Rectal smooth muscle tissue (tissue), 1 donor: ENCODE results near the gene ITGB5.

Experiments used
- H3K27ac ChIP-seq: one replicate; pipeline ENCODE4 v1.7.0; 2013; ENCODE audit warnings: low read depth, low read length, inconsistent platforms
- H3K27me3 ChIP-seq: one replicate; pipeline ENCODE4 v1.7.0; 2013; ENCODE audit warnings: low read length; ENCODE audit not compliant: control insufficient read depth, insufficient read depth
- H3K36me3 ChIP-seq: one replicate; pipeline ENCODE4 v1.7.0; 2013; ENCODE audit warnings: low read length; ENCODE audit not compliant: control insufficient read depth, insufficient read depth
- H3K4me1 ChIP-seq: one replicate; pipeline ENCODE4 v1.7.0; 2013; ENCODE audit warnings: low read length; ENCODE audit not compliant: control insufficient read depth, insufficient read depth
- H3K4me3 ChIP-seq: one replicate; pipeline ENCODE4 v1.7.0; 2013; ENCODE audit warnings: low read length
- H3K9ac ChIP-seq: one replicate; pipeline ENCODE4 v1.7.0; 2013; ENCODE audit warnings: low read length

ITGB5 gene

DNA sequence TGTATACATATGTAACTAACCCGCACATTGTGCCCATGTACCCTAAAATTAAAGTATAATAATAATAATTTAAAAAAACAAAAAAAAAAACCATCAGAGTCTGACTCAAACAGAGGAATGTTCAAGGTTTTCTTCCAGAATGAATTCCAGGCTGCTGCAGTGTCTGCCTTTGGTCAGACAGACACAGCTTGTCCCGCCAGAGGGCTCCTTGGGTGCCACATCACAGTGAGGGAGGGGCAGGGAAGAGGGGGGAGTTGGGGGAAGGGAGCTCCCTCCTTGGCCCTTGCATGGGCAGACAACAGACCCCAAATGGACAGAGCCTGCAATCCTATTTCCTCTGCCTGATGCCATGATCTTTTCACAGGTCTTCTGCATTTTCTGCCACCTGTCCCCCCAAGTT lies 36.5 kb downstream of the ITGB5 start:
- Histone ChIP-seq H3K4me1 (peaks cover 2% of the 10 kb centered on the region), H3K4me3 (no peak overlapping the region), H3K27ac (no peak overlapping the region), H3K27me3 (no peaks in the 10 kb centered on the region), H3K9ac (no peak overlapping the region), H3K36me3 (no peaks in the 10 kb centered on the region)

DNA sequence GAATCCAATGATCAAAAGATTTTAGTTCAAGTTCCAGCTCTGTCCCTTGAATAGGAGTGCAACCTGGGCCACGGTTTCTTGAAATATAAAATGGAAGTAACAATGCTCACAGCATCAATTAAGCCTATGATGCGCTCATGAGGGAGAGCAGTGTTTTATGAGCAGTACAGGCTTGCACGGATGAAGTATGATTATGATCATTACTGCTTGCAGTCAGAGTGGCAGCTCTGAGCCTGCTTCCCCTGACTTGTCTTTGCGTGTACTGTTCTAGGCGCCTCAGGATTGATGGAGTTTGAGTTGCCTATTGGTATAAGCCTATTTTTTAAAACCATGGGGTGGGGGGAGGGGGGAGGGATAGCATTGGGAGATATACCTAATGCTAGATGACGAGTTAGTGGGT lies 37.0 kb downstream of the ITGB5 start:
- Histone ChIP-seq H3K36me3 (no peaks in the 10 kb centered on the region), H3K27me3 (no peaks in the 10 kb centered on the region), H3K4me1 (peaks cover 5% of the 10 kb centered on the region)

DNA sequence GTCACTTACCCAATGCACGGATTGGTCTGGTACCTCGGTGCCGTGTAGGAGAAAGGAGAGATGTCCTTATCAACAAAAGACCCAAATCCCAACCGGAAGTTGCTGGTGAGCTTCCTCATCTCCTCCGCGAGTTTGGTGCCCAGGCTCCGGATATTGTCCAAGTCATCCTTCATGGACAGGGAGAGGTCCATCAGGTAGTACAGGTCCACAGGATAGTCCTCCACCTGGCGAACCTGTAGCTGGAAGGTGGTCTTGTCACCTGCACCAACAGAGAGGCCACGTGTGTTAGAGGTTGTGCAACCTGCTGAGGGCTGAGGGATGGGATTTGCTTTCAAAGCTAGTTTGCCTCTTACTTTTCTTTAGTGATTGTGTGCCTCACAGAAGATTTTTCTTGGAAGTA lies 38.9 kb downstream of the ITGB5 start:
- H3K36me3 ChIP-seq: no peaks in the 10 kb centered on the region
- H3K4me3 ChIP-seq: no peak overlapping the region
- H3K4me1 ChIP-seq: peaks cover 12% of the 10 kb centered on the region
- H3K27me3 ChIP-seq: no peaks in the 10 kb centered on the region
- H3K27ac ChIP-seq: no peak overlapping the region
- H3K9ac ChIP-seq: no peak overlapping the region

More for the DNA sequence above, 37.0 kb downstream of the ITGB5 start:
- Histone ChIP-seq H3K9ac (no peak overlapping the region), H3K27ac (no peak overlapping the region), H3K4me3 (no peak overlapping the region)

DNA sequence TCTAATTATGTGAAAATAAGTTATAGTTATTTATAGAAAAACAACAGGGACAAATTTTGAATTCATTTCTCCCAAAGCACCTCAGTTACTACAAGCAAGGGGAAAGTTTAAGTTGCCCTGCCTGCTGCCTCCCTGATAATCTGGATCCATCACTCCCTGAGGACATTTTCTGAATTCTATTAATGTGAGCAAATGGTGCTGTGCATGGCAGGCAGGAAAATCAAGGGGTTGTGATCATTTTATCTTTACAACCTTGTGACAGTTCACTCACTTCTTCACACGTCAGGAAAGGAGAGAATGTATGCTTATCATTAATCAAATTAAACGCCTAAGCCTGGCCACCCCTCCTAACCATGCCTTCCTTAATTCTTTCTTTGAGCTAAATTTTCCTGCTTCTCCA lies 39.3 kb downstream of the ITGB5 start:
- Histone ChIP-seq H3K27ac (no peak overlapping the region), H3K4me1 (peaks cover 12% of the 10 kb centered on the region), H3K4me3 (no peak overlapping the region), H3K27me3 (no peaks in the 10 kb centered on the region), H3K9ac (no peak overlapping the region), H3K36me3 (no peaks in the 10 kb centered on the region)

DNA sequence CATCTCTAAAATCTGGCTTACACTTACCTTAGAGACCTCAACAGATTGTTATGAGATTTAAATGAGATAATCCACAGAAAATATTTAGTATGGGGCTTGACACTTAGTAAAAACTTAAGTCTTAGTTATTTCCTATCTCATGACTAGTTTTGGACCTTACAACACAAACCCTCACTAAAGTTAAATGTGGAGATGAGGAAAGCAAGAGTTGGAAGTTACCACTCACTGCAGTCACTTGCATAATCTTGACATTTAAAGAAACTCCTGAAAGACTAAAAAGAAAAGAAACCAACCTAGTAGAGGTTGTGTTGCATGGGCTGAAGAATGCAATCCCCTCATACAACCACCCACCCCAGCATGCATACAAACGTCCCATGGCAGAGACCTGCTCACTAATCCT lies 40.1 kb downstream of the ITGB5 start:
- Histone ChIP-seq H3K27ac (no peak overlapping the region), H3K4me1 (peaks cover 12% of the 10 kb centered on the region), H3K27me3 (no peaks in the 10 kb centered on the region), H3K4me3 (no peak overlapping the region), H3K36me3 (no peaks in the 10 kb centered on the region), H3K9ac (no peak overlapping the region)

DNA sequence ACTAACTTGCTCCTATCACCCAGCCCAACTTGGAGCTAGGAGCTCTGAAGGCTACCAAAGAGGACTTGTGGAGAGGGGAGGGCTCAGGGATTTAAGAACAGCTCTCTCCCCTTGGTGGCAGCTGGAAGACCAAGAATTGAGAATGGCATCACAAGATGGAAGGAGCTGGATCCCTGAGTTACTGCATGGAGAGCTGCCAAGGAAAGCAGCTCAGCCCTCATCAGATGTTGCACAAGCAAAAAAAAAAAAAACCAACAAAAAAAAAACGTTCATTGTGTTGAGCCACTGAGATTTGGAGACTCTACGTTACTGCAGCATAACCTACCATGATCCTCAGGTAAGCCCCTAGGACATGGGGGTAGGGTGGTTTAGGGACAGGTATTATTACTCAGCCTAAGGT lies 41.0 kb downstream of the ITGB5 start:
- no peak overlapping the region for H3K9ac ChIP-seq
- H3K27me3 ChIP-seq: no peaks in the 10 kb centered on the region
- peaks cover 12% of the 10 kb centered on the region for H3K4me1 ChIP-seq
- H3K4me3 ChIP-seq: no peak overlapping the region
- peak overlapping the region; percentile 77 for H3K27ac ChIP-seq
- H3K36me3 ChIP-seq: peaks cover 1% of the 10 kb centered on the region

DNA sequence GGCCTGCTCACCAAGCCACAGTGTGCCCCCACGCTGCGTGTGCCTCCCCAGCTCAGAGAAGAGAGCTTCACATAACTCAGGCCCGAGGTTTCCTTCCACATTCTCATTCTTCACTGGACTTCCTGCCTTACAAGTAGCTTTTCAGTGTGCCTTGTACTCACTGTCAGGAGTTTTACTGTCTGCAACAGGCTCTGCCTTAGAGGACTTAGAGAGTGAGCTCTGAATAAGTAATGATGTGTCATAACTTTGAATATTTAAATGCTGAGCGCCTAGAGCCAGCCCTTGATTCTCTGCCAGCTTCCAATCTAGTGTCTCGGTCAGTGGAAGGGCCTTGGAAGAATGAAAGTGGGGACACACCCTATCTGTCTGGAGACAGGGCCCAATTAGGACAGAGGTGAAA lies 41.8 kb downstream of the ITGB5 start:
- peaks cover 12% of the 10 kb centered on the region for H3K4me1 ChIP-seq

DNA sequence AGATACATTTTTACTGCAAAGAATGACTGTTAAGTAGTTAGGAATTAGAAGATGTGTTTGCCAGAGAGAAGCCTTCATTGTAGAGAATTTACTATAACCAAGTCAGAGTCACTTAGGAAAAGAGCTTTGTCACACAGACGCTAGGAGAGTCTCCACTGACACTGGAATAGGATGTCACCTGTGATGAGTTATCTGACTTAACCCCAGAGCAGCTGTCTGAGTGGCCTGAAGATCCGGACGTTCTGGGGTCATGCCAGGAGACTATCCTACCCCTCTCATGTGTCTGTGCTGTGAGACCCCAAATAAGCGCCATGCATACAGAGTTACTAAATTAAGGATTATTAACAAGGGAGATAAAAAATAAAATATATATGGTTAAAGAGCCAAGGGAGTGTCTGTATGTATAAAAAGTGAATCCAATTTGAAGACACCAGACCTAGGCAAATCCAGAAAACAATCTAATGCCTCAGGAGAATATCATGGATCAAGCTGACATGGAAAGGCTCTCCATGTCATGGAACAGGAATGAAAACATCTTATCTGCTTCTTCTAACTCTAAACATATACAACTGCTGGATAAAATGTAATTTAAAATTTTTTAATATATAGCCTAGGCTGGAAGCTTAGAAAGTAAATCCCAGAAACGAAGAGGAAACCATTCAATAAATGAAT lies 43.5 kb downstream of the ITGB5 start:
- peaks cover 12% of the 10 kb centered on the region for H3K4me1 ChIP-seq
- H3K27me3 ChIP-seq: no peaks in the 10 kb centered on the region
- H3K9ac ChIP-seq: no peak overlapping the region
- no peak overlapping the region for H3K27ac ChIP-seq
- H3K4me3 ChIP-seq: no peak overlapping the region
- H3K36me3 ChIP-seq: peaks cover 6% of the 10 kb centered on the region

More for the DNA sequence above, 41.8 kb downstream of the ITGB5 start:
- Histone ChIP-seq H3K9ac (no peak overlapping the region), H3K4me3 (no peak overlapping the region), H3K36me3 (peaks cover 6% of the 10 kb centered on the region), H3K27me3 (no peaks in the 10 kb centered on the region), H3K27ac (peak overlapping the region; percentile 77)

DNA sequence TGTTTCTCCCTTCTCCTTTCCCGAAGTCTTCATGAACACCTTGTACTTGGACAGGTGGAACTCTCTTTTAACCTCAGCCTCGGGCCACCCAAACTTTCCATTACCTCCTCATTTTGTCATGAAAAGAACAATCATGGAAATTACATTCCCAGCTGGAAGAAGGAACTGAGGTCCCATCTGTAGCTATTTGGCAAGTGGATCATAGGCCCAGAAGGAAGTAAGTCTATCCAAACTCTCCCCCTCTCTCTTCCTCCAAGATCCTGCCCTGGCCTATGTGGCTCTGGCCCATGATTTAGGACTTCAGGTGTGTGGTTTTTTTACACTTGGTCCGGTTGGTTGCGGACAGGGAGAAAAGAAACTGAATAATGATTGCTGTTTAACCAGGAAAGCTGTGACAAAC lies 44.1 kb downstream of the ITGB5 start:
- peaks cover 14% of the 10 kb centered on the region for H3K4me1 ChIP-seq
- no peak overlapping the region for H3K9ac ChIP-seq

DNA sequence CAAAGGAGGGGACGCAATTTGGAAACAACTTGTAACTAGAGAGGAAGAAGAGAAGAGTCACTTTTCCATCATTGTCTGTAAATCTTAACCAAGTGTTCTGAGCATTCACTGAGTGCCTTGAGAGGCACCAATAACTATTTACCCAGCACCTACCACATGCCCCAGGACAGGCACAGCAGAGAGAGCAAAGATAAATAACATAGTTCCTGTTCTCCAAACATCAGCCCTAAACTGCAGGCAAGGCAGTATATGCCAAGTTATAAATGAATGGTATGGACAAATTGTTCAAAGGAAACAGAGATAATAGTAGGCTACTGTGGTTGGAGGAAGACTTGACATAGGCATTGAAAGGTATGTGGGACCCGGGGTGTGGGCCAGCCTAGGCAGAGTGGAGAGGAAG lies 45.6 kb downstream of the ITGB5 start:
- H3K9ac ChIP-seq: no peak overlapping the region
- no peaks in the 10 kb centered on the region for H3K27me3 ChIP-seq
- no peak overlapping the region for H3K27ac ChIP-seq
- peaks cover 6% of the 10 kb centered on the region for H3K36me3 ChIP-seq
- peaks cover 29% of the 10 kb centered on the region for H3K4me1 ChIP-seq
- no peak overlapping the region for H3K4me3 ChIP-seq

More for the DNA sequence above, 44.1 kb downstream of the ITGB5 start:
- H3K36me3 ChIP-seq: peaks cover 6% of the 10 kb centered on the region
- no peaks in the 10 kb centered on the region for H3K27me3 ChIP-seq
- H3K4me3 ChIP-seq: no peak overlapping the region
- H3K27ac ChIP-seq: no peak overlapping the region

DNA sequence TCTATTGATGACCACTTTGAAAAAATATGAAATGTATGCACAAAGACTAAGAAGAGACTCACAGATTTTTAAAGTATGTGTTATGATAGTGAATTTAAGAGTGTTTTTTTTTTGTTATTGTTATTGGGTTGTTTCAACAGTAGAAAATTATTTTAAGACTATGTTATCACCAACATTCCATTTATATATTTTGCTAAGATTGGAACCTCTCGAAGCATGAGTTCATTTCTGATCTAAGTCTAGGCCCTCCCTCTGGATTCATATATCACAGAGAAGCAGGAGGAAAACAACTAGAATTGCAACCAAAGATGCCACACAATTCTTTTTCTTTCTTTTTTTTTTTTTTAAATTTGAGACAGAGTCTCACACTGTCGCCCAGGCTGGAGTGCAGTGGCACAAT lies 46.8 kb downstream of the ITGB5 start:
- Histone ChIP-seq H3K36me3 (peaks cover 6% of the 10 kb centered on the region), H3K27me3 (no peaks in the 10 kb centered on the region), H3K9ac (no peak overlapping the region), H3K27ac (no peak overlapping the region), H3K4me1 (peaks cover 31% of the 10 kb centered on the region), H3K4me3 (no peak overlapping the region)

DNA sequence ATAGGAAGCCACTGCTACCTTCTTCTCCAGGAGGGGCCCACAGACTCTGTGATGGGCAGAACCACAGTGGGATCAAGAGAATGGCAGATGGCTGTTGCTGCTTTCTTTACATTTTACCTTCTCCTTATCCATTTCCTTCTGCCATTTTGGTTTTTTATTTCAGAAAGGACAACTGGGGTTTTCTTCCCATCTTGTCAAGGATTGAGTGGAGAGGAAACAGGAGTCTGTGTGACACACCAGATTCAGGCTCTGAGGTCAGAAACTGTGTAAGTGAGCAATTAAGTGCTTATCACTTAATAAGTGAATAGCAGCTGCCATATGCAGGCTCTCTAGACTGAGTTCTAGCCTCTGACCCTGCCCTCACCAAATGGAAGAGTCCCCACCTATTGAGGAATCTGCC lies 47.3 kb downstream of the ITGB5 start:
- H3K36me3 ChIP-seq: peaks cover 6% of the 10 kb centered on the region
- no peaks in the 10 kb centered on the region for H3K27me3 ChIP-seq
- no peak overlapping the region for H3K9ac ChIP-seq
- no peak overlapping the region for H3K27ac ChIP-seq
- H3K4me3 ChIP-seq: no peak overlapping the region
- H3K4me1 ChIP-seq: peaks cover 32% of the 10 kb centered on the region

DNA sequence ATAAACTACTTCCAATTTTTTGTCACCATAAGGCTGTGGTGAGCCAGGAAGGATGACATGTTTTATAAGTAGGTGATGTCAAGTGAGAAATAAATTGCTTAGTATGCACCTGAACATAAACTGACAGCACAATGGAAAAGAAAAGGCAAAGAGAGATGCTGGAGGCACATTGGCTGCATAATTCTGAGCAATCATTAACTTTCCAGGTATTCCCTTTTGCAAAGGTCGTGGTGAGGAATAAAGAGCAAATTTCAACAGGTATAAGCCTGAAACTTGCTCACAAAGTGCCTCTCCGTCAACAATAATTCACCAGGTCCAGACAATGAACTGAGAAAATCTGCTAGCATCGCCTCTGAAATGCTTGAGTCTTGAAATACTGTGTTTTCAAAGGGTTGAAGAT lies 48.2 kb downstream of the ITGB5 start:
- Histone ChIP-seq H3K4me1 (peaks cover 30% of the 10 kb centered on the region), H3K9ac (no peak overlapping the region), H3K27ac (no peak overlapping the region)

More for the DNA sequence above, 48.2 kb downstream of the ITGB5 start:
- Histone ChIP-seq H3K27me3 (no peaks in the 10 kb centered on the region), H3K36me3 (peaks cover 6% of the 10 kb centered on the region), H3K4me3 (no peak overlapping the region)
